Esophagus muscularis mucosa (tissue), 3 donors: Measurements from ENCODE around the gene MTUS2.

Experiments
- POLR2AphosphoS5 ChIP-seq, 2 donors: sonication (generic); formaldehyde crosslinking; IDR thresholded peaks; one replicate each; pipeline ENCODE4 v1.6.1; 2017; ENCODE audit warnings: antibody characterized with exemption in 2 of 2
- TF ChIP-seq, protein P1 (sequence below), 3 experiments: fragments of 200-600 bp in 2 of 3; fragments of 450-650 bp in 1 of 3; sonication (generic) in 2 of 3; IDR thresholded peaks; one replicate each; pipeline ENCODE4 v1.5.1; 2017 to 2019; ENCODE audit warnings: antibody characterized with exemption in 3 of 3, mild to moderate bottlenecking in 2 of 3, moderate library complexity in 1 of 3

DNA sequence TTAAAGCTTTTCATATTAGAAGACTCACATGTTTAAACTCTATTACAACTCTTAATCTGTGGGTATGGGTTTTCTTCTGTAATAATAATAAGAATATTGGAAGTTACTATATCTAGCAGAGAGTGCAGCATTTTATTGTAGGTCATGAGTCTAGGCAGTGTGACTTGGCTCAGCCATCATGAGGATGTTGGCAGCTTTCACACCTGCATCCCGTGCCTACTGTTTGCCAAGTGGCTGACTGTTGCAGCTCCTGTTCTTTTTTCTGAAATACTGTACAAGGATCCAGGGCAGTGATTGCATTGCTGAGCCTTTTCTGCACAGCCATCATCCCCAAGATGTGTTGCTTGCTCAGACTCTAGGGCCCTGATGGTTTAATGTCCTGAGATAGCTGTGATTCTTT, 47.4 kb downstream of the MTUS2 start:
- TF ChIP-seq, protein P1, sequence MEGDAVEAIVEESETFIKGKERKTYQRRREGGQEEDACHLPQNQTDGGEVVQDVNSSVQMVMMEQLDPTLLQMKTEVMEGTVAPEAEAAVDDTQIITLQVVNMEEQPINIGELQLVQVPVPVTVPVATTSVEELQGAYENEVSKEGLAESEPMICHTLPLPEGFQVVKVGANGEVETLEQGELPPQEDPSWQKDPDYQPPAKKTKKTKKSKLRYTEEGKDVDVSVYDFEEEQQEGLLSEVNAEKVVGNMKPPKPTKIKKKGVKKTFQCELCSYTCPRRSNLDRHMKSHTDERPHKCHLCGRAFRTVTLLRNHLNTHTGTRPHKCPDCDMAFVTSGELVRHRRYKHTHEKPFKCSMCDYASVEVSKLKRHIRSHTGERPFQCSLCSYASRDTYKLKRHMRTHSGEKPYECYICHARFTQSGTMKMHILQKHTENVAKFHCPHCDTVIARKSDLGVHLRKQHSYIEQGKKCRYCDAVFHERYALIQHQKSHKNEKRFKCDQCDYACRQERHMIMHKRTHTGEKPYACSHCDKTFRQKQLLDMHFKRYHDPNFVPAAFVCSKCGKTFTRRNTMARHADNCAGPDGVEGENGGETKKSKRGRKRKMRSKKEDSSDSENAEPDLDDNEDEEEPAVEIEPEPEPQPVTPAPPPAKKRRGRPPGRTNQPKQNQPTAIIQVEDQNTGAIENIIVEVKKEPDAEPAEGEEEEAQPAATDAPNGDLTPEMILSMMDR (IDR thresholded peaks at IDR 0.05) = no peak
- TF ChIP-seq POLR2AphosphoS5 (IDR thresholded peaks at IDR 0.05) = no peak
